PC-9 (cell line): ENCODE data around the gene ZNF79. TPM values are rescaled to one million over a fixed set of nuclear protein-coding genes. Genes with fewer than 3 reads are reported as not detected.
A peak's percentile ranks its signal among the peaks of the same experiment; 100 is the strongest.

Experiments
- BruUV-seq: library from RNA; stranded (reverse); fragments of 400-500 nt; replicated peaks from 2 replicates; lab custom pipeline; 2021; lab: Mats Ljungman, UMichigan
- CTCF ChIA-PET: fragments of 300-600 bp; sonication (Branson Sonifier 250); formaldehyde crosslinking; loops from one replicate; lab custom pipeline; 2022; ENCODE audit warnings: antibody characterized with exemption; lab: Charles Lee
- POLR2A ChIA-PET: fragments of 300-600 bp; sonication (Branson Sonifier 250); formaldehyde crosslinking; loops from one replicate; lab custom pipeline; 2022; ENCODE audit warnings: antibody characterized with exemption; ENCODE audit not compliant: unreplicated experiment; lab: Charles Lee
- DNase-seq, 2 experiments: peaks; one replicate each; pipeline versions ENCODE4 v3.0.0 to v3.0.0-alpha.2; 2015 to 2022; ENCODE audit warnings: mixed read lengths in 1 of 2
- H2AFZ ChIP-seq: fragments of 200-600 bp; sonication (generic); 2 replicates; pipeline ENCODE4 v1.8.1; 2017; ENCODE audit warnings: antibody characterized with exemption
- H3F3A ChIP-seq: fragments of 200-600 bp; sonication (generic); 2 replicates; pipeline ENCODE4 v1.8.1; 2017; ENCODE audit warnings: antibody characterized with exemption, mild to moderate bottlenecking, low read depth; ENCODE audit not compliant: insufficient read depth
- H3K27ac ChIP-seq: fragments of 200-600 bp; sonication (generic); 2 replicates; pipeline ENCODE4 v1.6.1; 2016; ENCODE audit warnings: mixed run types
- H3K27me3 ChIP-seq: fragments of 200-600 bp; sonication (generic); 2 replicates; pipeline ENCODE4 v1.6.1; 2016; ENCODE audit warnings: low read depth, mixed run types; ENCODE audit not compliant: insufficient read depth
- H3K36me3 ChIP-seq: fragments of 200-600 bp; sonication (generic); 2 replicates; pipeline ENCODE4 v1.6.1; 2016; ENCODE audit warnings: low read depth, mixed run types
- H3K4me1 ChIP-seq: fragments of 200-600 bp; sonication (generic); replicated peaks from 2 replicates; pipeline ENCODE4 v1.6.1; 2016; ENCODE audit warnings: mixed run types; ENCODE audit not compliant: insufficient read depth
- H3K4me2 ChIP-seq: fragments of 200-600 bp; sonication (generic); 2 replicates; pipeline ENCODE4 v1.6.1; 2017; ENCODE audit warnings: mixed run types
- H3K4me3 ChIP-seq: fragments of 200-600 bp; sonication (generic); 2 replicates; pipeline ENCODE4 v1.6.1; 2016; ENCODE audit warnings: mixed run types
- H3K79me2 ChIP-seq: fragments of 200-600 bp; sonication (generic); 2 replicates; pipeline ENCODE4 v1.6.1; 2017; ENCODE audit warnings: low read depth, mixed run types
- H3K9me2 ChIP-seq: fragments of 200-600 bp; sonication (generic); 2 replicates; pipeline ENCODE4 v1.8.1; 2017; ENCODE audit warnings: mild to moderate bottlenecking; ENCODE audit not compliant: insufficient read depth
- H3K9me3 ChIP-seq: fragments of 200-600 bp; sonication (generic); 2 replicates; pipeline ENCODE4 v1.8.1; 2016; ENCODE audit warnings: low read depth; ENCODE audit not compliant: insufficient read depth
- H4K20me1 ChIP-seq: fragments of 200-600 bp; sonication (generic); 2 replicates; pipeline ENCODE4 v1.8.1; 2017; ENCODE audit not compliant: insufficient read depth
- CTCF ChIP-seq: fragments of 200-600 bp; sonication (generic); conservative IDR thresholded peaks from 2 replicates; pipeline ENCODE4 v1.6.1; 2017; ENCODE audit warnings: mixed run types, antibody characterized with exemption, mild to moderate bottlenecking, moderate library complexity
- EZH2 ChIP-seq: fragments of 200-600 bp; sonication (generic); IDR thresholded peaks from 2 replicates; pipeline ENCODE4 v1.8.0; 2017; ENCODE audit warnings: antibody characterized with exemption, low read depth
- intact Hi-C: fragments of 100-400 bp; cut with micrococcal nuclease; formaldehyde crosslinking; loops from one replicate; pipeline ENCODE4 v1.10.0; 2022; ENCODE audit not compliant: unreplicated experiment
- total RNA-seq: library from RNA; stranded (reverse); gene quantifications from 2 replicates; pipeline ENCODE4 v1.2.3, GENCODE V29; 2021

Gene ZNF79
- total RNA-seq, 1 experiment from 2014 or later: 5.8 TPM

DNA sequence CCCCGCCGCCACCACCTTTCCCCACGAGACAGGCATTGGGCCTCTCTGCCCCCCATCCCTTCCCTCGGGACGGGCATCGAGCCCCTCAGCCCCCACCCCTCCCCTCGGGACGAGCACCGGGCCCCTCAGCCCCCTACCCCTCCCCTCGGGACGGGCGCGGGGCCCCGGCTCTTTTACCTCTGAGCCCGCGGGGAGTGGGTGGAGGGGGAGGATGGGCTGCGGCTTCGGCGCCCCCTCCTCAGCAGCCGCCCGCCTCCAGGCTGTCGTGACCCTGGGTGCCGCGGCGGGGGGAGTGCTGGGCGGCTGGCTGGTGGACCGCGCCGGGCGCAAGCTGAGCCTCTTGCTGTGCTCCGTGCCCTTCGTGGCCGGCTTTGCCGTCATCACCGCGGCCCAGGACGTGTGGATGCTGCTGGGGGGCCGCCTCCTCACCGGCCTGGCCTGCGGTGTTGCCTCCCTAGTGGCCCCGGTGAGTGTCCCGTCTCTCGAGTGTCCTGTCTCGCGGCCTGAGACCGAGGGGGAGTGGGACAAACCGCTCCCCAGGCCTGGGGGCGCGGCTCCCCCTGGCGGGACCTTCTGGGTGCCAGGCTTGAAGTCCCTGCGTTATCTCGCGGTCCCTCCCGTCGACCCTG lies 26.4 kb upstream of the ZNF79 start:
- BruUV-seq: no TSS peak
- Histone ChIP-seq H3K9me3 (no peaks in the 10 kb centered on the region), H3F3A (0 out of 2 replicates have a peak, but pooled peaks cover 7% of the 10 kb centered on the region), H3K27ac (no peak overlapping the region), H4K20me1 (0 out of 2 replicates have a peak, but pooled peaks cover 4% of the 10 kb centered on the region), H3K4me3 (peak overlapping the region; percentile 68), H3K36me3 (no peaks in the 10 kb centered on the region), H3K27me3 (no peaks in the 10 kb centered on the region), H3K4me2 (peak overlapping the region; percentile 93), H2AFZ (peak overlapping the region; percentile 86), H3K4me1 (no peaks in the 10 kb centered on the region; the same call in 1 of the 2 replicates), H3K9me2 (no peaks in the 10 kb centered on the region), H3K79me2 (0 out of 2 replicates have a peak, but pooled peaks cover 6% of the 10 kb centered on the region)
- CTCF ChIA-PET: interaction anchor here (0.7 to 2.1 kb wide), 7 partner anchors 10 to 637 kb away, joined by 3 to 12 read pairs (median 6); partner anchors contain the start of gene RALGPS1
- peak in 1 of 2 experiments; percentile 54 for DNase-seq
- no peak for TF ChIP-seq EZH2
- TF ChIP-seq CTCF: peak; percentile 61
- intact Hi-C loops: loop anchor here (1.0 to 10.0 kb wide), 4 partner anchors 173 to 457 kb away; no protein-coding TSS in a partner anchor
- POLR2A ChIA-PET: interaction anchor here (0.6 to 0.7 kb wide), 2 partner anchors 57 to 795 kb away, joined by 3 read pairs; no protein-coding TSS in a partner anchor

GRCh38 chr9:127398275-127398647 lies 25.9 kb upstream of the ZNF79 start:
- no peaks in the 10 kb centered on the region for H3K27me3 ChIP-seq
- no peak overlapping the region for H3K27ac ChIP-seq
- H3K4me3 ChIP-seq: peak overlapping the region; percentile 68
- 0 out of 2 replicates have a peak, but pooled peaks cover 4% of the 10 kb centered on the region for H4K20me1 ChIP-seq
- H3K79me2 ChIP-seq: 0 out of 2 replicates have a peak, but pooled peaks cover 6% of the 10 kb centered on the region
- H3K36me3 ChIP-seq: no peaks in the 10 kb centered on the region
- 0 out of 2 replicates have a peak, but pooled peaks cover 4% of the 10 kb centered on the region for H3F3A ChIP-seq
- H2AFZ ChIP-seq: peak overlapping the region; percentile 86
- H3K9me3 ChIP-seq: no peaks in the 10 kb centered on the region
- intact Hi-C loops: loop anchor here (2.0 to 10.0 kb wide), 2 partner anchors 177 to 457 kb away; no protein-coding TSS in a partner anchor
- no TSS peak for BruUV-seq
- no peak for DNase-seq
- POLR2A ChIA-PET: no interaction called here
- no peaks in the 10 kb centered on the region for H3K9me2 ChIP-seq
- H3K4me2 ChIP-seq: peak overlapping the region; percentile 93
- CTCF ChIA-PET: interaction anchor here (2.1 kb wide), 1 partner anchor 184 kb away, joined by 11 read pairs; no protein-coding TSS in a partner anchor
- TF ChIP-seq CTCF: no peak; the same call in 1 of the 2 replicates
- no peaks in the 10 kb centered on the region; the same call in 1 of the 2 replicates for H3K4me1 ChIP-seq

- peak overlapping the region; percentile 93 for H3K4me2 ChIP-seq
- H3K9me3 ChIP-seq: no peaks in the 10 kb centered on the region
- no peak overlapping the region for H3K27ac ChIP-seq
- H3F3A ChIP-seq: no peaks in the 10 kb centered on the region
- H3K36me3 ChIP-seq: no peaks in the 10 kb centered on the region
- no peaks in the 10 kb centered on the region for H3K9me2 ChIP-seq
- peak overlapping the region; percentile 68; the same call in 1 of the 2 replicates for H3K4me3 ChIP-seq
- H4K20me1 ChIP-seq: 0 out of 2 replicates have a peak, but pooled peaks cover 4% of the 10 kb centered on the region
- TF ChIP-seq CTCF: no peak
- TF ChIP-seq EZH2: no peak
- DNase-seq: no peak
- no peak overlapping the region for H2AFZ ChIP-seq
- ChIA-PET CTCF (no interaction called here), POLR2A (interaction anchor here (0.6 kb wide), 1 partner anchor 9 kb away, joined by 3 read pairs; no protein-coding TSS in a partner anchor)
- BruUV-seq: no TSS peak
- 0 out of 2 replicates have a peak, but pooled peaks cover 6% of the 10 kb centered on the region for H3K79me2 ChIP-seq
- intact Hi-C loops: loop anchor here (2.0 to 10.0 kb wide), 2 partner anchors 176 to 458 kb away; no protein-coding TSS in a partner anchor
- no peaks in the 10 kb centered on the region for H3K27me3 ChIP-seq
- H3K4me1 ChIP-seq: no peaks in the 10 kb centered on the region; the same call in 1 of the 2 replicates
Observed at GRCh38 chr9:127398715-127399400, 25.3 kb upstream of the ZNF79 start.
